Transverse colon (tissue), 4 donors: ENCODE results near the gene CAPZA2. TPM values are rescaled to one million over a fixed set of nuclear protein-coding genes. Genes with fewer than 3 reads are reported as not detected.

ENCODE experiments used
- DNase-seq: peaks from one replicate; pipeline ENCODE4 v3.0.0-alpha.2; 2019
- H3K27ac ChIP-seq, 4 donors: fragments of 200-600 bp; sonication (generic); 2 replicates each; pipeline ENCODE4 v1.5.1; 2016 to 2018; ENCODE audit warnings: inconsistent platforms in 4 of 4
- H3K27me3 ChIP-seq: fragments of 200-600 bp; sonication (generic); 2 replicates; pipeline ENCODE4 v1.5.1; 2017; ENCODE audit warnings: inconsistent platforms
- H3K36me3 ChIP-seq, 4 donors: fragments of 200-600 bp; sonication (generic); 2 replicates each; pipeline ENCODE4 v1.5.1; 2017 to 2019; ENCODE audit warnings: inconsistent platforms in 4 of 4
- H3K4me1 ChIP-seq, 4 donors: fragments of 200-600 bp; sonication (generic); 2 replicates each; pipeline ENCODE4 v1.5.1; 2017 to 2020; ENCODE audit warnings: inconsistent platforms in 4 of 4
- H3K4me3 ChIP-seq, 4 donors: fragments of 200-600 bp; sonication (generic); 1 replicate in 1 of 4; 2 replicates in 3 of 4; pipeline versions ENCODE4 v1.5.1 to v1.6.1; 2017 to 2019; ENCODE audit warnings: inconsistent platforms in 4 of 4
- H3K9me3 ChIP-seq, 2 donors: fragments of 200-600 bp; sonication (generic); 2 replicates each; pipeline ENCODE4 v1.5.1; 2017 to 2019; ENCODE audit warnings: inconsistent platforms in 2 of 2
- EP300 ChIP-seq: sonication (generic); formaldehyde crosslinking; IDR thresholded peaks from one replicate; pipeline ENCODE4 v1.6.1; 2017; ENCODE audit warnings: antibody characterized with exemption, low read depth
- POLR2A ChIP-seq: fragments of 450-650 bp; IDR thresholded peaks from one replicate; pipeline ENCODE4 v1.6.1; 2016; ENCODE audit warnings: antibody characterized with exemption, mild to moderate bottlenecking, moderate library complexity
- POLR2AphosphoS5 ChIP-seq, 3 donors: sonication (generic); formaldehyde crosslinking; IDR thresholded peaks; one replicate each; pipeline ENCODE4 v1.6.1; 2016; ENCODE audit warnings: antibody characterized with exemption in 3 of 3
- WGBS, 2 donors: methylation state at CpG; one replicate each; pipeline ENCODE4 v1.1.5; 2018; ENCODE audit warnings: low coverage in 1 of 2; 5-methylcytosine and 5-hydroxymethylcytosine counted together
- in situ Hi-C, 4 donors: fragments of 200-750 bp; cut with MboI; loops; one replicate each; pipeline versions ENCODE4 v1.15.0 to v1.15.1; 2017; ENCODE audit warnings: low sequenced_read_pairs in 3 of 4, low pct_ligation_motif_present in 1 of 4, low pct_unique_long_range_greater_than_20kb in 1 of 4
- intact Hi-C: fragments of 100-400 bp; cut with DNase I; formaldehyde crosslinking; loops from one replicate; pipeline ENCODE4 v1.15.1; 2023; ENCODE audit warnings: low total_unique reads
- total RNA-seq, 4 donors: library from RNA; depleted of rRNA; stranded (reverse); fragments of >200 nt; gene quantifications; one replicate each; pipeline ENCODE4 v1.1.0, GENCODE V29; 2016
- TF ChIP-seq, protein P1 (sequence below), 5 experiments: fragments of 200-600 bp in 3 of 5; fragments of 450-650 bp in 2 of 5; sonication (generic) in 3 of 5; IDR thresholded peaks; 1 replicate in 2 of 5; 2 replicates in 3 of 5; pipeline ENCODE4 v1.5.1; 2016 to 2017; ENCODE audit warnings: antibody characterized with exemption in 5 of 5, inconsistent platforms in 3 of 5, mild to moderate bottlenecking in 2 of 5, moderate library complexity in 1 of 5

Gene CAPZA2
- total RNA-seq, 4 donors from 2014 or later = 74.4 to 133 (median 88.5) TPM

DNA sequence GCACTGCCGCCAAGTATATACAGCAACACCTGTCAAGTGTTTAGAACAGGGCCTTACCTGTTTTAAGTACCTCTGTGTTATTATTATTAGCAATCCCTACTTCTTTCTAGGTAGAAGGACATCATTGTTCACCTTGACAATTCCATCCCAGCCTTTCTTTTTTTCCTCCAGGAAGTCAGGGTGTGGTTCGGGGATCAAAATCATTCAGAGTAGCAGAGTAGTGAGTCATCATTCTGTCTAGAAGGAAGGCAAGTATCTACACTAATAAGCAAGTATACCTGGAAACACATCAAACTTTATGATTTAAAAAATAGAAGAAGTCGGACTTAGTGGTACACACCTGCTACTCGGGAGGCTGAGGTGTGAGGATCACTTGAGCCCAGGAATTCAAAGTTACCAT lies 25.5 kb upstream of the CAPZA2 start:
- in situ Hi-C loops (no loop called here), intact Hi-C loops (no loop called here)
- no peak for DNase-seq
- no peak overlapping the region for H3K4me3 ChIP-seq
- H3K27ac ChIP-seq = no peak overlapping the region
- H3K9me3 ChIP-seq = no peaks in the 10 kb centered on the region
- WGBS, 2 donors = 77 to 80% methylated on average over 4 of the region's 4 CpGs
- no peaks in the 10 kb centered on the region for H3K27me3 ChIP-seq
- H3K36me3 ChIP-seq = no peaks in the 10 kb centered on the region
- peaks cover 0 to 8% (median 2%) of the 10 kb centered on the region in 4 donors for H3K4me1 ChIP-seq
- TF ChIP-seq POLR2AphosphoS5 (IDR thresholded peaks at IDR 0.05) (no peak), EP300 (no peak), POLR2A (no peak)
- TF ChIP-seq, protein P1, sequence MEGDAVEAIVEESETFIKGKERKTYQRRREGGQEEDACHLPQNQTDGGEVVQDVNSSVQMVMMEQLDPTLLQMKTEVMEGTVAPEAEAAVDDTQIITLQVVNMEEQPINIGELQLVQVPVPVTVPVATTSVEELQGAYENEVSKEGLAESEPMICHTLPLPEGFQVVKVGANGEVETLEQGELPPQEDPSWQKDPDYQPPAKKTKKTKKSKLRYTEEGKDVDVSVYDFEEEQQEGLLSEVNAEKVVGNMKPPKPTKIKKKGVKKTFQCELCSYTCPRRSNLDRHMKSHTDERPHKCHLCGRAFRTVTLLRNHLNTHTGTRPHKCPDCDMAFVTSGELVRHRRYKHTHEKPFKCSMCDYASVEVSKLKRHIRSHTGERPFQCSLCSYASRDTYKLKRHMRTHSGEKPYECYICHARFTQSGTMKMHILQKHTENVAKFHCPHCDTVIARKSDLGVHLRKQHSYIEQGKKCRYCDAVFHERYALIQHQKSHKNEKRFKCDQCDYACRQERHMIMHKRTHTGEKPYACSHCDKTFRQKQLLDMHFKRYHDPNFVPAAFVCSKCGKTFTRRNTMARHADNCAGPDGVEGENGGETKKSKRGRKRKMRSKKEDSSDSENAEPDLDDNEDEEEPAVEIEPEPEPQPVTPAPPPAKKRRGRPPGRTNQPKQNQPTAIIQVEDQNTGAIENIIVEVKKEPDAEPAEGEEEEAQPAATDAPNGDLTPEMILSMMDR (IDR thresholded peaks at IDR 0.05) = no peak

DNA sequence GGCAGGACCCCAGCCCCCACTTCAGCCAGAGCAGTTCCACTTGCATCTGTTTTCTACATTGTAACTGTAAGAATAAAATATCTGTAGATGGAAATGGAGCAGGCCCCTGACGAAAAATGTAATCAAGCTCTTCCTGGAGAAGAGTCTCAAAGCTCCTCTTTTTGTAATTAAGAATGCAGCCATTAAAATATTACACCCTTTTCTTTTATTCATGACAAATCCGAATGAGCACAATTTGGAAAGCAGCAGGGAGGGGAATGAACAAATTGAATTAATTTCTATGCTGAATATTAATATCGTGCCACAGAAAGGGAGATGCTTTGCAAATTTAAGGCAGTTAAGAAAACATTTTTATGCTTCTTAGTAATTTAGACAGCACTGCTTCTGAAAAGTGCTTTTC lies 24.8 kb upstream of the CAPZA2 start:
- no peaks in the 10 kb centered on the region for H3K9me3 ChIP-seq
- no peaks in the 10 kb centered on the region for H3K36me3 ChIP-seq
- peaks cover 0 to 8% (median 2%) of the 10 kb centered on the region in 4 donors for H3K4me1 ChIP-seq
- no peaks in the 10 kb centered on the region for H3K27me3 ChIP-seq
- in situ Hi-C loops (no loop called here), intact Hi-C loops (no loop called here)
- WGBS, 2 donors = 82 to 91% methylated on average over 3 of the region's 3 CpGs
- no peak overlapping the region for H3K4me3 ChIP-seq
- TF ChIP-seq POLR2A = no peak
- DNase-seq = no peak
- no peak overlapping the region for H3K27ac ChIP-seq

DNA sequence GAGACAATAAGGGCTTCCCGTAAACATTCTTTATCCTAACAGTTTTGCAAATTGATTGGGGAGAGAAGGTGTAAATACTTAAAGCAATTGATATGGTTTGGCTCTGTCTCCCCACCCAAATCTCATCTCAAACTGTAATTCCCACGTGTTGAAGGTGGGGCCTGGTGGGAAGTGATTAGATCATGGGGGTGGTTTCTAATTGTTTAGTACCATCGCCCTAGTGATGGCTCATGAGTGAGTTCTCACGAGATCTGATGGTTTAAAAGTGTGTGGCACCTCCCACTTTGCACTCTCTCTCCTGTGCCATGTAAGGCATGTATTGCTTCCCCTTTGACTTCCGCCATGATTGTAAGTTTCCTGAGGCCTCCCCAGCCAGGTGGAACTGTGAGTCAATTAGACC lies 22.1 kb upstream of the CAPZA2 start:
- in situ Hi-C loops = no loop called here
- DNase-seq = no peak
- intact Hi-C loops = no loop called here
- Histone ChIP-seq H3K4me1 (no peaks in the 10 kb centered on the region), H3K27ac (no peak overlapping the region), H3K27me3 (no peaks in the 10 kb centered on the region), H3K4me3 (no peak overlapping the region), H3K36me3 (no peaks in the 10 kb centered on the region), H3K9me3 (no peaks in the 10 kb centered on the region)
- 58 to 100% methylated on average over 1 to 5 of the region's 5 CpGs for WGBS, 2 donors
- TF ChIP-seq, protein P1 (IDR thresholded peaks at IDR 0.05) = no peak
- TF ChIP-seq POLR2A (no peak), POLR2AphosphoS5 (IDR thresholded peaks at IDR 0.05) (no peak), EP300 (no peak)

DNA sequence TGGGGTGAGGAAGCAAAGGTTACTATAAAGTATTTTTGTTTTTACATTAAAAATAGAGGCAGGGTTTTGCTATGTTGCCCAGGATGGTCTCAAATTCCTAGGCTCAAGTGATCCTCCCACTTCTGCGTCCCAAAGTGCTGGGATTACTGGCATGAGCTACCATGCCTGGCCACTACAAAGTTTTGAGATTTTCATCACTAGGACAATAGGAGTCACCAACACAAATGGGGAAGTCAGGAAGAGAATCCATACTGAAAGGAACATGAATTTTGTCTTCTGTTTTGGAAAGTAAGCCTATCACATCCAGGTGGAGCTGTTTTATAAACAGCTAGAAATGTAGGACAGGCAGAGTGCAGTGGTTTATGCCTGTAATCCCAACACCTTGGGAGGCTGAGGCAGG lies 20.0 kb upstream of the CAPZA2 start:
- Histone ChIP-seq H3K4me1 (no peaks in the 10 kb centered on the region), H3K9me3 (no peaks in the 10 kb centered on the region), H3K27ac (no peak overlapping the region), H3K27me3 (no peaks in the 10 kb centered on the region), H3K36me3 (no peaks in the 10 kb centered on the region), H3K4me3 (no peak overlapping the region)
- DNase-seq = no peak
- in situ Hi-C loops (no loop called here), intact Hi-C loops (no loop called here)
- TF ChIP-seq POLR2A (no peak), POLR2AphosphoS5 (IDR thresholded peaks at IDR 0.05) (no peak), EP300 (no peak)
- TF ChIP-seq, protein P1 (IDR thresholded peaks at IDR 0.05) = no peak
- WGBS, 2 donors = 89 to 100% methylated on average over 1 of the region's 1 CpG

DNA sequence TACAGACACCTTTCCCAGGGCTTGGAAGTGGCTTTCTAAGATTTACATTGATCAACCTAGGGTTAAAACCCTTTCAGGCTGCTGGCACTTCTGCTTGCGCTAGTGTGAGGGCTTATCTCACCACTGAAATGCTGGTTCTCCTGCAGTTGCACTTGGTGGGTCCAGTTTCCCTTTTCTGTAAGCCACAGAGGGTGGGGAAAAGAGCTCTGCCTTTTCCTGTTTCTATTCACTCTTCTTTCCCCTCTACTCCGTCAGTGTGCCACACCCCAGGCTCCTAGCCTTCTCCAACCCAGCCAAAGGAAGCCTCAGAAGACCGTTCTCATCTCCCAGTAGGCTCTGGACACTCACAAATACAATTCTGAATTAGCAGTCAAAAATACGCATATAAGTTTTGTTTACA lies 19.0 kb upstream of the CAPZA2 start:
- Histone ChIP-seq H3K4me3 (no peak overlapping the region), H3K9me3 (no peaks in the 10 kb centered on the region), H3K27me3 (no peaks in the 10 kb centered on the region), H3K36me3 (no peaks in the 10 kb centered on the region), H3K4me1 (no peaks in the 10 kb centered on the region), H3K27ac (no peak overlapping the region)
- WGBS, 2 donors = 58 to 100% methylated on average over 1 to 4 of the region's 4 CpGs
- TF ChIP-seq EP300 (no peak), POLR2A (no peak), POLR2AphosphoS5 (IDR thresholded peaks at IDR 0.05) (no peak)
- TF ChIP-seq, protein P1 (IDR thresholded peaks at IDR 0.05) = no peak
- in situ Hi-C loops = no loop called here
- intact Hi-C loops = no loop called here
- no peak for DNase-seq
